Mesenchymal stem cell (in vitro differentiated cells and primary cell): ENCODE results near the gene SLC1A7.
A peak's percentile ranks its signal among the peaks of the same experiment; 100 is the strongest.

Experiments used
- DNase-seq: peaks from one replicate; pipeline ENCODE4 v3.0.0-alpha.2; 2013
- H2AFZ ChIP-seq: one replicate; pipeline ENCODE4 v1.6.1; 2013; ENCODE audit warnings: low read depth, mild to moderate bottlenecking, control low read depth, inconsistent platforms, low read length, moderate library complexity
- H2AK5ac ChIP-seq: 2 replicates; pipeline ENCODE4 v1.6.1; 2013; ENCODE audit warnings: low read length, moderate library complexity, mild to moderate bottlenecking, inconsistent platforms; ENCODE audit not compliant: severe bottlenecking
- H2BK120ac ChIP-seq: one replicate; pipeline ENCODE4 v1.6.1; 2013; ENCODE audit warnings: low read depth, mild to moderate bottlenecking, inconsistent platforms, low read length, moderate library complexity
- H2BK12ac ChIP-seq, 2 experiments: one replicate each; pipeline ENCODE4 v1.6.1; 2013; ENCODE audit warnings: inconsistent platforms in 2 of 2, low read length in 2 of 2, mild to moderate bottlenecking in 2 of 2, moderate library complexity in 2 of 2, control low read depth in 1 of 2
- H2BK15ac ChIP-seq: one replicate; pipeline ENCODE4 v1.6.1; 2013; ENCODE audit warnings: mild to moderate bottlenecking, low read depth, inconsistent platforms; ENCODE audit not compliant: poor library complexity, severe bottlenecking
- H2BK5ac ChIP-seq: 2 replicates; pipeline ENCODE4 v1.6.1; 2013; ENCODE audit warnings: low read depth, mild to moderate bottlenecking, low read length, control low read depth, inconsistent platforms; ENCODE audit not compliant: poor library complexity, severe bottlenecking
- H3K14ac ChIP-seq, 2 experiments: one replicate each; pipeline ENCODE4 v1.6.1; 2013; ENCODE audit warnings: inconsistent platforms in 2 of 2, low read length in 2 of 2, control low read depth in 1 of 2, mild to moderate bottlenecking in 1 of 2, moderate library complexity in 1 of 2
- H3K18ac ChIP-seq, 2 experiments: one replicate each; pipeline ENCODE4 v1.6.1; 2013; ENCODE audit warnings: inconsistent platforms in 2 of 2, low read length in 2 of 2, control low read depth in 1 of 2, low read depth in 1 of 2, mild to moderate bottlenecking in 1 of 2
- H3K23ac ChIP-seq, 2 experiments: one replicate each; pipeline ENCODE4 v1.6.1; 2013; ENCODE audit warnings: inconsistent platforms in 2 of 2, low read length in 2 of 2, mild to moderate bottlenecking in 2 of 2, moderate library complexity in 2 of 2, control low read depth in 1 of 2
- H3K27ac ChIP-seq: 2 replicates; pipeline ENCODE4 v1.5.1; 2013; ENCODE audit warnings: mild to moderate bottlenecking, moderate library complexity, low read length, control low read depth, inconsistent platforms; ENCODE audit not compliant: poor library complexity, severe bottlenecking
- H3K27me3 ChIP-seq, 2 experiments: 2 replicates each; pipeline versions ENCODE4 v1.6.1 to v1.7.0; 2013; ENCODE audit warnings: low read length in 2 of 2, mild to moderate bottlenecking in 2 of 2, moderate library complexity in 2 of 2, control low read depth in 1 of 2, inconsistent platforms in 1 of 2; ENCODE audit not compliant: control insufficient read depth in 1 of 2, insufficient read depth in 1 of 2
- H3K36me3 ChIP-seq, 2 experiments: 2 replicates each; pipeline versions ENCODE4 v1.6.1 to v1.7.0; 2013; ENCODE audit warnings: low read length in 2 of 2, control low read depth in 1 of 2, inconsistent platforms in 1 of 2, low read depth in 1 of 2, mild to moderate bottlenecking in 1 of 2; ENCODE audit not compliant: insufficient read depth in 2 of 2, control insufficient read depth in 1 of 2
- H3K4ac ChIP-seq, 2 experiments: one replicate each; pipeline ENCODE4 v1.6.1; 2013; ENCODE audit warnings: inconsistent platforms in 2 of 2, low read length in 2 of 2, mild to moderate bottlenecking in 2 of 2, moderate library complexity in 2 of 2, control low read depth in 1 of 2, low read depth in 1 of 2
- H3K4me1 ChIP-seq: 2 replicates; pipeline ENCODE4 v1.6.1; 2013; ENCODE audit warnings: low read depth, low read length, control low read depth; ENCODE audit not compliant: control insufficient read depth, insufficient read depth
- H3K4me2 ChIP-seq: 2 replicates; pipeline ENCODE4 v1.6.1; 2013; ENCODE audit warnings: low read length, mild to moderate bottlenecking, inconsistent platforms; ENCODE audit not compliant: poor library complexity, severe bottlenecking
- H3K4me3 ChIP-seq, 2 experiments: 2 replicates each; pipeline versions ENCODE4 v1.5.1 to v1.7.0; 2013; ENCODE audit warnings: low read length in 2 of 2, mild to moderate bottlenecking in 2 of 2, control low read depth in 1 of 2, low read depth in 1 of 2; ENCODE audit not compliant: insufficient read depth in 1 of 2
- H3K79me1 ChIP-seq: replicated peaks from 2 replicates; pipeline ENCODE4 v1.6.1; 2013; ENCODE audit warnings: mild to moderate bottlenecking, control low read depth, low read length, inconsistent platforms; ENCODE audit not compliant: poor library complexity, severe bottlenecking
- H3K9ac ChIP-seq: 2 replicates; pipeline ENCODE4 v1.7.0; 2013; ENCODE audit warnings: mild to moderate bottlenecking, low read length, moderate library complexity
- H3K9me3 ChIP-seq: 2 replicates; pipeline ENCODE4 v1.7.0; 2013; ENCODE audit warnings: mild to moderate bottlenecking, low read length; ENCODE audit not compliant: control insufficient read depth
- H4K8ac ChIP-seq: one replicate; pipeline ENCODE4 v1.6.1; 2013; ENCODE audit warnings: inconsistent platforms, mild to moderate bottlenecking, low read length, moderate library complexity
- H4K91ac ChIP-seq: one replicate; pipeline ENCODE4 v1.6.1; 2013; ENCODE audit warnings: mild to moderate bottlenecking, low read length, inconsistent platforms
- WGBS: methylation state at CpG from one replicate; pipeline ENCODE4 v1.1.7; 2013; ENCODE audit warnings: mixed read lengths; 5-methylcytosine and 5-hydroxymethylcytosine counted together

Gene SLC1A7

GRCh38 chr1:53132176-53132575 is 10.3 kb downstream of the SLC1A7 start:
- no peaks in the 10 kb centered on the region for H3K36me3 ChIP-seq
- H3K4me3 ChIP-seq = no peak overlapping the region
- H2BK120ac ChIP-seq = no peak overlapping the region
- H2AFZ ChIP-seq = no peak overlapping the region
- peak overlapping the region; percentile 37 for H4K91ac ChIP-seq
- H3K4me1 ChIP-seq = peaks cover 7% of the 10 kb centered on the region
- no peaks in the 10 kb centered on the region for H3K79me1 ChIP-seq
- H2AK5ac ChIP-seq = no peak overlapping the region
- peak overlapping the region; percentile 2 to 23 for H2BK12ac ChIP-seq
- H3K4me2 ChIP-seq = no peak overlapping the region
- DNase-seq = no peak
- no peak overlapping the region for H2BK5ac ChIP-seq
- WGBS = 82% methylated on average over 8 of the region's 8 CpGs
- H3K23ac ChIP-seq = no peak overlapping the region
- H3K27me3 ChIP-seq = no peaks in the 10 kb centered on the region
- H3K14ac ChIP-seq = no peak overlapping the region
- no peak overlapping the region for H3K9ac ChIP-seq
- no peak overlapping the region for H4K8ac ChIP-seq
- no peak overlapping the region for H2BK15ac ChIP-seq
- H3K9me3 ChIP-seq = no peaks in the 10 kb centered on the region
- H3K27ac ChIP-seq = no peak overlapping the region
- H3K4ac ChIP-seq = peak overlapping the region in 1 of 2 experiments; percentile 32
- H3K18ac ChIP-seq = no peak overlapping the region

- Histone ChIP-seq H3K23ac (no peak overlapping the region), H2AFZ (no peak overlapping the region)
- WGBS = 93% methylated on average over 2 of the region's 2 CpGs
These were observed 10.9 kb downstream of the SLC1A7 start for GRCh38 chr1:53131590-53131938.

GRCh38 chr1:53130878-53131589 is 11.4 kb downstream of the SLC1A7 start:
- no peak for DNase-seq
- H3K4ac ChIP-seq = peak overlapping the region in 1 of 2 experiments; percentile 60

More at GRCh38 chr1:53131590-53131938, 10.9 kb downstream of the SLC1A7 start:
- peak overlapping the region; percentile 6 to 23 for H2BK12ac ChIP-seq
- peak overlapping the region in 1 of 2 experiments; percentile 44 for H3K14ac ChIP-seq
- peak overlapping the region in 1 of 2 experiments; percentile 13 for H3K18ac ChIP-seq
- no peak overlapping the region for H2AK5ac ChIP-seq
- H3K4ac ChIP-seq = no peak overlapping the region
- no peak for DNase-seq
- H3K9ac ChIP-seq = no peak overlapping the region
- H3K27ac ChIP-seq = no peak overlapping the region
- H3K36me3 ChIP-seq = no peaks in the 10 kb centered on the region
- no peaks in the 10 kb centered on the region for H3K9me3 ChIP-seq
- H2BK15ac ChIP-seq = no peak overlapping the region
- H2BK120ac ChIP-seq = no peak overlapping the region
- peak overlapping the region; percentile 30 for H4K91ac ChIP-seq
- H3K4me3 ChIP-seq = no peak overlapping the region
- no peak overlapping the region for H2BK5ac ChIP-seq
- no peak overlapping the region for H3K4me2 ChIP-seq
- no peaks in the 10 kb centered on the region for H3K27me3 ChIP-seq
- no peaks in the 10 kb centered on the region for H3K79me1 ChIP-seq
- no peak overlapping the region for H4K8ac ChIP-seq
- H3K4me1 ChIP-seq = peaks cover 7% of the 10 kb centered on the region

GRCh38 chr1:53130598-53130877 is 11.9 kb downstream of the SLC1A7 start:
- no peak overlapping the region for H4K8ac ChIP-seq
- peak overlapping the region in 1 of 2 experiments; percentile 54 for H3K18ac ChIP-seq
- peak overlapping the region; percentile 52 for H4K91ac ChIP-seq
- H3K23ac ChIP-seq = no peak overlapping the region
- H3K4ac ChIP-seq = peak overlapping the region in 1 of 2 experiments; percentile 60
- peaks cover 7% of the 10 kb centered on the region for H3K4me1 ChIP-seq
- H3K9ac ChIP-seq = peak overlapping the region; percentile 55
- no peak overlapping the region for H3K4me3 ChIP-seq
- H3K36me3 ChIP-seq = no peaks in the 10 kb centered on the region
- H2AFZ ChIP-seq = no peak overlapping the region
- DNase-seq = no peak
- no peaks in the 10 kb centered on the region for H3K9me3 ChIP-seq
- H2BK12ac ChIP-seq = peak overlapping the region in 1 of 2 experiments; percentile 65
- no peak overlapping the region for H2BK15ac ChIP-seq
- H2BK5ac ChIP-seq = no peak overlapping the region
- H2AK5ac ChIP-seq = no peak overlapping the region
- peak overlapping the region; percentile 21 for H2BK120ac ChIP-seq
- 89% methylated on average over 1 of the region's 1 CpG for WGBS
- peak overlapping the region in 1 of 2 experiments; percentile 50 for H3K14ac ChIP-seq
- no peak overlapping the region for H3K4me2 ChIP-seq
- no peak overlapping the region for H3K27ac ChIP-seq
- no peaks in the 10 kb centered on the region for H3K79me1 ChIP-seq
- H3K27me3 ChIP-seq = no peaks in the 10 kb centered on the region

More at GRCh38 chr1:53130878-53131589, 11.4 kb downstream of the SLC1A7 start:
- H3K18ac ChIP-seq = peak overlapping the region; percentile 11 to 54
- H3K4me1 ChIP-seq = peaks cover 7% of the 10 kb centered on the region
- no peak overlapping the region for H2BK5ac ChIP-seq
- H2BK15ac ChIP-seq = no peak overlapping the region
- no peak overlapping the region for H3K23ac ChIP-seq
- no peak overlapping the region for H3K4me2 ChIP-seq
- H3K14ac ChIP-seq = peak overlapping the region in 1 of 2 experiments; percentile 50
- H3K36me3 ChIP-seq = no peaks in the 10 kb centered on the region
- H3K9ac ChIP-seq = peak overlapping the region; percentile 55
- H3K27me3 ChIP-seq = no peaks in the 10 kb centered on the region
- H3K9me3 ChIP-seq = no peaks in the 10 kb centered on the region
- H3K4me3 ChIP-seq = no peak overlapping the region
- H3K79me1 ChIP-seq = no peaks in the 10 kb centered on the region
- peak overlapping the region; percentile 91 for H2BK120ac ChIP-seq
- peak overlapping the region; percentile 52 for H4K91ac ChIP-seq
- H3K27ac ChIP-seq = no peak overlapping the region
- peak overlapping the region; percentile 6 to 65 for H2BK12ac ChIP-seq
- peak overlapping the region; percentile 35 for H4K8ac ChIP-seq
- no peak overlapping the region for H2AFZ ChIP-seq
- no peak overlapping the region for H2AK5ac ChIP-seq
- 86% methylated on average over 9 of the region's 9 CpGs for WGBS
